ENCODE measurements around the gene PLEKHH1.

DNA sequence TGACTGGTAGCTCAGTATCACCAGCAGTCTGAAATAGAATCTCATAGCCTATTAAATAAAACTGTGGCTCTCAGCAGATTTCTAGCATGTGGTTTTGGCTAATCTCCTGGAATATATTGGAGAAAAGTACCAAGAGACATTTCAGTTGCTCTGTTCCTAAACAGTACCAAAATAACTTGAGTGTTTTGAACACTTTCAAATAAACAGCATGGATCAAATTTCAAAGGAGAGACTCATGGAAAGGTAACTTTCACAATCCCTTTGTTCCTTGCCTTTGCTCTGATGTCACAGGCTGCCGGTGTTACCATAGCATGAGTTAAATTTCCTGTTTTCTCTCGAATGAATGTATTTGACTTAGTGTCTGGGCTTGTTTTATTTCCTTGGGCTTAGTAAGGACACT, 90.0 kb downstream of the PLEKHH1 start:
- TF ChIP-seq TAF1 (conservative IDR thresholded peaks at IDR 0.05) (no peak), YY1 (IDR thresholded peaks at IDR 0.05) (no peak), GABPA (IDR thresholded peaks at IDR 0.05 in 1 of 2, conservative IDR thresholded peaks at IDR 0.05 in 1 of 2) (no peak), NR2F2 (IDR thresholded peaks at IDR 0.05) (no peak), RAD21 (IDR thresholded peaks at IDR 0.05) (no peak), HNF4A (conservative IDR thresholded peaks at IDR 0.05) (no peak), JUND (IDR thresholded peaks at IDR 0.05) (no peak)
- TF ChIP-seq, protein P1, sequence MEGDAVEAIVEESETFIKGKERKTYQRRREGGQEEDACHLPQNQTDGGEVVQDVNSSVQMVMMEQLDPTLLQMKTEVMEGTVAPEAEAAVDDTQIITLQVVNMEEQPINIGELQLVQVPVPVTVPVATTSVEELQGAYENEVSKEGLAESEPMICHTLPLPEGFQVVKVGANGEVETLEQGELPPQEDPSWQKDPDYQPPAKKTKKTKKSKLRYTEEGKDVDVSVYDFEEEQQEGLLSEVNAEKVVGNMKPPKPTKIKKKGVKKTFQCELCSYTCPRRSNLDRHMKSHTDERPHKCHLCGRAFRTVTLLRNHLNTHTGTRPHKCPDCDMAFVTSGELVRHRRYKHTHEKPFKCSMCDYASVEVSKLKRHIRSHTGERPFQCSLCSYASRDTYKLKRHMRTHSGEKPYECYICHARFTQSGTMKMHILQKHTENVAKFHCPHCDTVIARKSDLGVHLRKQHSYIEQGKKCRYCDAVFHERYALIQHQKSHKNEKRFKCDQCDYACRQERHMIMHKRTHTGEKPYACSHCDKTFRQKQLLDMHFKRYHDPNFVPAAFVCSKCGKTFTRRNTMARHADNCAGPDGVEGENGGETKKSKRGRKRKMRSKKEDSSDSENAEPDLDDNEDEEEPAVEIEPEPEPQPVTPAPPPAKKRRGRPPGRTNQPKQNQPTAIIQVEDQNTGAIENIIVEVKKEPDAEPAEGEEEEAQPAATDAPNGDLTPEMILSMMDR (IDR thresholded peaks at IDR 0.05; ENCODE audit: low read depth, low read length, missing input control), result no peak
- TF ChIP-seq, protein P2, sequence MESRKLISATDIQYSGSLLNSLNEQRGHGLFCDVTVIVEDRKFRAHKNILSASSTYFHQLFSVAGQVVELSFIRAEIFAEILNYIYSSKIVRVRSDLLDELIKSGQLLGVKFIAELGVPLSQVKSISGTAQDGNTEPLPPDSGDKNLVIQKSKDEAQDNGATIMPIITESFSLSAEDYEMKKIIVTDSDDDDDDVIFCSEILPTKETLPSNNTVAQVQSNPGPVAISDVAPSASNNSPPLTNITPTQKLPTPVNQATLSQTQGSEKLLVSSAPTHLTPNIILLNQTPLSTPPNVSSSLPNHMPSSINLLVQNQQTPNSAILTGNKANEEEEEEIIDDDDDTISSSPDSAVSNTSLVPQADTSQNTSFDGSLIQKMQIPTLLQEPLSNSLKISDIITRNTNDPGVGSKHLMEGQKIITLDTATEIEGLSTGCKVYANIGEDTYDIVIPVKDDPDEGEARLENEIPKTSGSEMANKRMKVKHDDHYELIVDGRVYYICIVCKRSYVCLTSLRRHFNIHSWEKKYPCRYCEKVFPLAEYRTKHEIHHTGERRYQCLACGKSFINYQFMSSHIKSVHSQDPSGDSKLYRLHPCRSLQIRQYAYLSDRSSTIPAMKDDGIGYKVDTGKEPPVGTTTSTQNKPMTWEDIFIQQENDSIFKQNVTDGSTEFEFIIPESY (IDR thresholded peaks at IDR 0.05), result no peak
- TF ChIP-seq, protein P3, sequence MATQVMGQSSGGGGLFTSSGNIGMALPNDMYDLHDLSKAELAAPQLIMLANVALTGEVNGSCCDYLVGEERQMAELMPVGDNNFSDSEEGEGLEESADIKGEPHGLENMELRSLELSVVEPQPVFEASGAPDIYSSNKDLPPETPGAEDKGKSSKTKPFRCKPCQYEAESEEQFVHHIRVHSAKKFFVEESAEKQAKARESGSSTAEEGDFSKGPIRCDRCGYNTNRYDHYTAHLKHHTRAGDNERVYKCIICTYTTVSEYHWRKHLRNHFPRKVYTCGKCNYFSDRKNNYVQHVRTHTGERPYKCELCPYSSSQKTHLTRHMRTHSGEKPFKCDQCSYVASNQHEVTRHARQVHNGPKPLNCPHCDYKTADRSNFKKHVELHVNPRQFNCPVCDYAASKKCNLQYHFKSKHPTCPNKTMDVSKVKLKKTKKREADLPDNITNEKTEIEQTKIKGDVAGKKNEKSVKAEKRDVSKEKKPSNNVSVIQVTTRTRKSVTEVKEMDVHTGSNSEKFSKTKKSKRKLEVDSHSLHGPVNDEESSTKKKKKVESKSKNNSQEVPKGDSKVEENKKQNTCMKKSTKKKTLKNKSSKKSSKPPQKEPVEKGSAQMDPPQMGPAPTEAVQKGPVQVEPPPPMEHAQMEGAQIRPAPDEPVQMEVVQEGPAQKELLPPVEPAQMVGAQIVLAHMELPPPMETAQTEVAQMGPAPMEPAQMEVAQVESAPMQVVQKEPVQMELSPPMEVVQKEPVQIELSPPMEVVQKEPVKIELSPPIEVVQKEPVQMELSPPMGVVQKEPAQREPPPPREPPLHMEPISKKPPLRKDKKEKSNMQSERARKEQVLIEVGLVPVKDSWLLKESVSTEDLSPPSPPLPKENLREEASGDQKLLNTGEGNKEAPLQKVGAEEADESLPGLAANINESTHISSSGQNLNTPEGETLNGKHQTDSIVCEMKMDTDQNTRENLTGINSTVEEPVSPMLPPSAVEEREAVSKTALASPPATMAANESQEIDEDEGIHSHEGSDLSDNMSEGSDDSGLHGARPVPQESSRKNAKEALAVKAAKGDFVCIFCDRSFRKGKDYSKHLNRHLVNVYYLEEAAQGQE (IDR thresholded peaks at IDR 0.05), result no peak
- TF ChIP-seq, protein P4, sequence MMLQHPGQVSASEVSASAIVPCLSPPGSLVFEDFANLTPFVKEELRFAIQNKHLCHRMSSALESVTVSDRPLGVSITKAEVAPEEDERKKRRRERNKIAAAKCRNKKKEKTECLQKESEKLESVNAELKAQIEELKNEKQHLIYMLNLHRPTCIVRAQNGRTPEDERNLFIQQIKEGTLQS (IDR thresholded peaks at IDR 0.05), result no peak

Measured in liver (tissue), 3 donors.